Panc1 (cell line): ENCODE results near the gene NME8.

ENCODE experiments used
- CTCF ChIP-seq: fragments of 450-650 bp; IDR thresholded peaks from 2 replicates; pipeline ENCODE4 v1.5.1; 2017; ENCODE audit warnings: mild to moderate bottlenecking
- POLR2AphosphoS5 ChIP-seq: IDR thresholded peaks from 2 replicates; pipeline ENCODE4 v1.6.1; 2012; ENCODE audit warnings: mild to moderate bottlenecking, low read depth, low read length, moderate library complexity
- REST ChIP-seq, 2 experiments: IDR thresholded peaks; 2 replicates each; pipeline ENCODE4 v1.6.1; 2011 to 2012; ENCODE audit warnings: low read depth in 2 of 2, control low read depth in 1 of 2, low read length in 1 of 2, mild to moderate bottlenecking in 1 of 2, moderate library complexity in 1 of 2; ENCODE audit not compliant: insufficient read depth in 1 of 2

- TF ChIP-seq CTCF (no peak), POLR2AphosphoS5 (no peak), REST (IDR thresholded peaks at IDR 0.05; ENCODE audit: insufficient read depth in 1 of 2, low read depth in 2 of 2, low read length in 1 of 2) (no peak)
These were observed 96.9 kb downstream of the NME8 start for GRCh38 chr7:37945336-37945735.
